Measurements from ENCODE around the gene FRMD8. TPM values are rescaled to one million over a fixed set of nuclear protein-coding genes. Genes with fewer than 3 reads are reported as not detected.

The FRMD8 gene
- total and polyA plus RNA-seq, 9 of the 15 experiments (the other 6 are each of a cell fraction or from before 2014, with no cell fraction given): 4.5 to 54.5 (median 15.8) TPM

DNA sequence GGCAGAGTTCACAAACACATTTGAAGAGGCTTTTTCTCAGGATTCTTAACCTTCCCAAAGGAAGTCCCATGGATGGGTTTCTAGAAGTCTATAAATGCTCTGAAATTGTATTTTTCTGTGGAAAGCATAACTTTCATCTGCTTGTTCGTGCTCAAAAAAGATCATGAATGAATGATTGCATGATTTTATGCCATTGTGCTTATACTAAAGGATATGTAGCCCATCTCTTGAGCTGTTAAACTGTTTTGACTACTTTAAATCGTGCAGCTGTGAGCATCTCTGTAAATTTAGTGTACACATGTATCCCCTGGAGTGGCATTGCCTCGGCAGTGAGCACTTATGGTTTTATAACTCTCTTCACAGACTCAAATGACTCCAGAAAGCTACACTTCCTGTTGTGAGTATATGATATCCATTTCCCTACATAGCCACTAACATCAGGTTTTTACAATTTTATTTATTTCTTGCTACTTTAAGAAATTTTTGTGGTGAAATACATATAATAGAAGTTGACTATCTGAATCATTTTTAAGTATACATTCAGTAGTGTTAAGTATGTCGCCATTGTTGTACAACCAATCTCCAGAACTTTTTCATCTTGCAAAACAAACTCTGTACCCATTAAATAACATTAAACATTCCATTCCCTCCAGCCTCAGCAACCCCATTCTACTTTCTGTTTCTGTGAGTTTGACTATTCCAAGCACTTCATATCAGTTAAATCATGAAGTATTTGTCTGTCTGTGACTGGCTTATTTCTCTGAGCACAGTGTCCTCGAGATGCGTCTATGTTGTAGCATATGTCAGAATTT lies 44.2 kb downstream of the FRMD8 start (continued):
- TF ChIP-seq, protein P1, sequence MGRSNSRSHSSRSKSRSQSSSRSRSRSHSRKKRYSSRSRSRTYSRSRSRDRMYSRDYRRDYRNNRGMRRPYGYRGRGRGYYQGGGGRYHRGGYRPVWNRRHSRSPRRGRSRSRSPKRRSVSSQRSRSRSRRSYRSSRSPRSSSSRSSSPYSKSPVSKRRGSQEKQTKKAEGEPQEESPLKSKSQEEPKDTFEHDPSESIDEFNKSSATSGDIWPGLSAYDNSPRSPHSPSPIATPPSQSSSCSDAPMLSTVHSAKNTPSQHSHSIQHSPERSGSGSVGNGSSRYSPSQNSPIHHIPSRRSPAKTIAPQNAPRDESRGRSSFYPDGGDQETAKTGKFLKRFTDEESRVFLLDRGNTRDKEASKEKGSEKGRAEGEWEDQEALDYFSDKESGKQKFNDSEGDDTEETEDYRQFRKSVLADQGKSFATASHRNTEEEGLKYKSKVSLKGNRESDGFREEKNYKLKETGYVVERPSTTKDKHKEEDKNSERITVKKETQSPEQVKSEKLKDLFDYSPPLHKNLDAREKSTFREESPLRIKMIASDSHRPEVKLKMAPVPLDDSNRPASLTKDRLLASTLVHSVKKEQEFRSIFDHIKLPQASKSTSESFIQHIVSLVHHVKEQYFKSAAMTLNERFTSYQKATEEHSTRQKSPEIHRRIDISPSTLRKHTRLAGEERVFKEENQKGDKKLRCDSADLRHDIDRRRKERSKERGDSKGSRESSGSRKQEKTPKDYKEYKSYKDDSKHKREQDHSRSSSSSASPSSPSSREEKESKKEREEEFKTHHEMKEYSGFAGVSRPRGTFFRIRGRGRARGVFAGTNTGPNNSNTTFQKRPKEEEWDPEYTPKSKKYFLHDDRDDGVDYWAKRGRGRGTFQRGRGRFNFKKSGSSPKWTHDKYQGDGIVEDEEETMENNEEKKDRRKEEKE (IDR thresholded peaks at IDR 0.05; ENCODE audit: borderline replicate concordance in 1 of 2, control insufficient read depth in 1 of 2, low read depth in 2 of 2, low read length in 1 of 2): no peak
- no peak for TF ChIP-seq HNRNPUL1 (IDR thresholded peaks at IDR 0.05; ENCODE audit: low read length)
- TF ChIP-seq, protein P2, sequence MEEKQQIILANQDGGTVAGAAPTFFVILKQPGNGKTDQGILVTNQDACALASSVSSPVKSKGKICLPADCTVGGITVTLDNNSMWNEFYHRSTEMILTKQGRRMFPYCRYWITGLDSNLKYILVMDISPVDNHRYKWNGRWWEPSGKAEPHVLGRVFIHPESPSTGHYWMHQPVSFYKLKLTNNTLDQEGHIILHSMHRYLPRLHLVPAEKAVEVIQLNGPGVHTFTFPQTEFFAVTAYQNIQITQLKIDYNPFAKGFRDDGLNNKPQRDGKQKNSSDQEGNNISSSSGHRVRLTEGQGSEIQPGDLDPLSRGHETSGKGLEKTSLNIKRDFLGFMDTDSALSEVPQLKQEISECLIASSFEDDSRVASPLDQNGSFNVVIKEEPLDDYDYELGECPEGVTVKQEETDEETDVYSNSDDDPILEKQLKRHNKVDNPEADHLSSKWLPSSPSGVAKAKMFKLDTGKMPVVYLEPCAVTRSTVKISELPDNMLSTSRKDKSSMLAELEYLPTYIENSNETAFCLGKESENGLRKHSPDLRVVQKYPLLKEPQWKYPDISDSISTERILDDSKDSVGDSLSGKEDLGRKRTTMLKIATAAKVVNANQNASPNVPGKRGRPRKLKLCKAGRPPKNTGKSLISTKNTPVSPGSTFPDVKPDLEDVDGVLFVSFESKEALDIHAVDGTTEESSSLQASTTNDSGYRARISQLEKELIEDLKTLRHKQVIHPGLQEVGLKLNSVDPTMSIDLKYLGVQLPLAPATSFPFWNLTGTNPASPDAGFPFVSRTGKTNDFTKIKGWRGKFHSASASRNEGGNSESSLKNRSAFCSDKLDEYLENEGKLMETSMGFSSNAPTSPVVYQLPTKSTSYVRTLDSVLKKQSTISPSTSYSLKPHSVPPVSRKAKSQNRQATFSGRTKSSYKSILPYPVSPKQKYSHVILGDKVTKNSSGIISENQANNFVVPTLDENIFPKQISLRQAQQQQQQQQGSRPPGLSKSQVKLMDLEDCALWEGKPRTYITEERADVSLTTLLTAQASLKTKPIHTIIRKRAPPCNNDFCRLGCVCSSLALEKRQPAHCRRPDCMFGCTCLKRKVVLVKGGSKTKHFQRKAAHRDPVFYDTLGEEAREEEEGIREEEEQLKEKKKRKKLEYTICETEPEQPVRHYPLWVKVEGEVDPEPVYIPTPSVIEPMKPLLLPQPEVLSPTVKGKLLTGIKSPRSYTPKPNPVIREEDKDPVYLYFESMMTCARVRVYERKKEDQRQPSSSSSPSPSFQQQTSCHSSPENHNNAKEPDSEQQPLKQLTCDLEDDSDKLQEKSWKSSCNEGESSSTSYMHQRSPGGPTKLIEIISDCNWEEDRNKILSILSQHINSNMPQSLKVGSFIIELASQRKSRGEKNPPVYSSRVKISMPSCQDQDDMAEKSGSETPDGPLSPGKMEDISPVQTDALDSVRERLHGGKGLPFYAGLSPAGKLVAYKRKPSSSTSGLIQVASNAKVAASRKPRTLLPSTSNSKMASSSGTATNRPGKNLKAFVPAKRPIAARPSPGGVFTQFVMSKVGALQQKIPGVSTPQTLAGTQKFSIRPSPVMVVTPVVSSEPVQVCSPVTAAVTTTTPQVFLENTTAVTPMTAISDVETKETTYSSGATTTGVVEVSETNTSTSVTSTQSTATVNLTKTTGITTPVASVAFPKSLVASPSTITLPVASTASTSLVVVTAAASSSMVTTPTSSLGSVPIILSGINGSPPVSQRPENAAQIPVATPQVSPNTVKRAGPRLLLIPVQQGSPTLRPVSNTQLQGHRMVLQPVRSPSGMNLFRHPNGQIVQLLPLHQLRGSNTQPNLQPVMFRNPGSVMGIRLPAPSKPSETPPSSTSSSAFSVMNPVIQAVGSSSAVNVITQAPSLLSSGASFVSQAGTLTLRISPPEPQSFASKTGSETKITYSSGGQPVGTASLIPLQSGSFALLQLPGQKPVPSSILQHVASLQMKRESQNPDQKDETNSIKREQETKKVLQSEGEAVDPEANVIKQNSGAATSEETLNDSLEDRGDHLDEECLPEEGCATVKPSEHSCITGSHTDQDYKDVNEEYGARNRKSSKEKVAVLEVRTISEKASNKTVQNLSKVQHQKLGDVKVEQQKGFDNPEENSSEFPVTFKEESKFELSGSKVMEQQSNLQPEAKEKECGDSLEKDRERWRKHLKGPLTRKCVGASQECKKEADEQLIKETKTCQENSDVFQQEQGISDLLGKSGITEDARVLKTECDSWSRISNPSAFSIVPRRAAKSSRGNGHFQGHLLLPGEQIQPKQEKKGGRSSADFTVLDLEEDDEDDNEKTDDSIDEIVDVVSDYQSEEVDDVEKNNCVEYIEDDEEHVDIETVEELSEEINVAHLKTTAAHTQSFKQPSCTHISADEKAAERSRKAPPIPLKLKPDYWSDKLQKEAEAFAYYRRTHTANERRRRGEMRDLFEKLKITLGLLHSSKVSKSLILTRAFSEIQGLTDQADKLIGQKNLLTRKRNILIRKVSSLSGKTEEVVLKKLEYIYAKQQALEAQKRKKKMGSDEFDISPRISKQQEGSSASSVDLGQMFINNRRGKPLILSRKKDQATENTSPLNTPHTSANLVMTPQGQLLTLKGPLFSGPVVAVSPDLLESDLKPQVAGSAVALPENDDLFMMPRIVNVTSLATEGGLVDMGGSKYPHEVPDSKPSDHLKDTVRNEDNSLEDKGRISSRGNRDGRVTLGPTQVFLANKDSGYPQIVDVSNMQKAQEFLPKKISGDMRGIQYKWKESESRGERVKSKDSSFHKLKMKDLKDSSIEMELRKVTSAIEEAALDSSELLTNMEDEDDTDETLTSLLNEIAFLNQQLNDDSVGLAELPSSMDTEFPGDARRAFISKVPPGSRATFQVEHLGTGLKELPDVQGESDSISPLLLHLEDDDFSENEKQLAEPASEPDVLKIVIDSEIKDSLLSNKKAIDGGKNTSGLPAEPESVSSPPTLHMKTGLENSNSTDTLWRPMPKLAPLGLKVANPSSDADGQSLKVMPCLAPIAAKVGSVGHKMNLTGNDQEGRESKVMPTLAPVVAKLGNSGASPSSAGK (IDR thresholded peaks at IDR 0.05): no peak
- no peak for TF ChIP-seq CEBPG (CRISPR knock-in tag; IDR thresholded peaks at IDR 0.05)
- TF ChIP-seq CEBPG (tag; conservative IDR thresholded peaks at IDR 0.05 in 1 of 2, IDR thresholded peaks at IDR 0.05 in 1 of 2): no peak
- TF ChIP-seq POLR2G (IDR thresholded peaks at IDR 0.05; ENCODE audit: low read depth, low read length): peak; percentile 65
- no peak for TF ChIP-seq RBM34 (IDR thresholded peaks at IDR 0.05; ENCODE audit: borderline replicate concordance, insufficient read depth, low read length)
- TF ChIP-seq NFE2 (IDR thresholded peaks at IDR 0.05; ENCODE audit: low read depth): no peak
- no peak for TF ChIP-seq ZNF3 (CRISPR knock-in tag; IDR thresholded peaks at IDR 0.05)
- no peak for TF ChIP-seq ELF2 (CRISPR knock-in tag; IDR thresholded peaks at IDR 0.05)
- no peak for TF ChIP-seq NCOA2 (IDR thresholded peaks at IDR 0.05; ENCODE audit: partially characterized antibody in 2 of 2)
- no peak for TF ChIP-seq EHMT2 (IDR thresholded peaks at IDR 0.05)
- no peak for TF ChIP-seq SRF (CRISPR knock-in tag; IDR thresholded peaks at IDR 0.05)

Measured in K562 (cell line).